NCI-H187 treated with DMSO at 0.1 percent for 48 hours (cell line): ENCODE results near the gene TNS3.

Source experiments
- DNase-seq: peaks from one replicate; lab custom pipeline; 2025; lab: John Stamatoyannopoulos, UW

Gene TNS3

GRCh38 chr7:47506382-47507339, 75.2 kb downstream of the TNS3 start:
- DNase-seq = no peak

GRCh38 chr7:47505312-47506007, 76.5 kb downstream of the TNS3 start:
- DNase-seq = no peak

- no peak for DNase-seq
Observed at GRCh38 chr7:47504551-47505311, 77.2 kb downstream of the TNS3 start.

- no peak for DNase-seq
Observed at GRCh38 chr7:47503281-47503680, 78.6 kb downstream of the TNS3 start.

GRCh38 chr7:47502240-47502877, 79.6 kb downstream of the TNS3 start:
- DNase-seq = no peak

- no peak for DNase-seq
Observed at GRCh38 chr7:47501406-47501805, 80.5 kb downstream of the TNS3 start.

GRCh38 chr7:47500103-47500563, 81.8 kb downstream of the TNS3 start:
- no peak for DNase-seq

- no peak for DNase-seq
Observed at GRCh38 chr7:47498229-47499056, 83.5 kb downstream of the TNS3 start.

- no peak for DNase-seq
Observed at GRCh38 chr7:47497367-47498096, 84.4 kb downstream of the TNS3 start.

- no peak for DNase-seq
Observed at GRCh38 chr7:47496666-47497065, 85.2 kb downstream of the TNS3 start.

GRCh38 chr7:47496056-47496665, 85.8 kb downstream of the TNS3 start:
- no peak for DNase-seq

GRCh38 chr7:47493976-47494911, 87.7 kb downstream of the TNS3 start:
- DNase-seq = no peak

- no peak for DNase-seq
Observed at GRCh38 chr7:47492716-47493325, 89.1 kb downstream of the TNS3 start.

- no peak for DNase-seq
Observed at GRCh38 chr7:47490501-47491265, 91.2 kb downstream of the TNS3 start.

GRCh38 chr7:47489624-47490023, 92.3 kb downstream of the TNS3 start:
- DNase-seq = no peak

GRCh38 chr7:47488969-47489342, 93.0 kb downstream of the TNS3 start:
- no peak for DNase-seq

GRCh38 chr7:47488201-47488968, 93.5 kb downstream of the TNS3 start:
- no peak for DNase-seq
